A549 (cell line): ENCODE results near the gene CEP290. TPM values are rescaled to one million over a fixed set of nuclear protein-coding genes. Genes with fewer than 3 reads are reported as not detected.

Source experiments
- ATAC-seq, 2 experiments: fragments of 200-7000 bp in 1 of 2; fragments of >200 bp in 1 of 2; cut with Nextera tagmentation in 1 of 2; cut with Tn5 transposase in 1 of 2; 3 replicates each; pipeline versions ENCODE4 v1.8.0 to v1.9.1; 2018 to 2020; ENCODE audit warnings: mild to moderate bottlenecking in 1 of 2, moderate library complexity in 1 of 2
- CTCF ChIA-PET: fragments of 300-600 bp; sonication (Branson Sonifier 250); formaldehyde crosslinking; extraction: SDS; loops from one replicate; lab custom pipeline; 2021; ENCODE audit warnings: antibody characterized with exemption, inconsistent platforms; lab: Yijun Ruan, JAX
- POLR2A ChIA-PET: fragments of 350-600 bp; formaldehyde crosslinking; extraction: SDS; loops from one replicate; lab custom pipeline; 2021; ENCODE audit warnings: antibody characterized with exemption, inconsistent platforms; lab: Yijun Ruan, JAX
- DNase-seq, 2 experiments: peaks; one replicate each; pipeline versions ENCODE4 v3.0.0 to v3.0.0-alpha.2; 2011 to 2016; ENCODE audit warnings: low read depth in 1 of 2, low spot score in 1 of 2
- FAIRE-seq: peaks from 2 replicates; lab custom pipeline; 2011; peaks lifted over from hg19 to GRCh38; lab: Jason Lieb, UNC
- H3K27ac ChIP-seq, 2 experiments: fragments of >200 bp; sonication (Bioruptor Twin); formaldehyde crosslinking; 3 replicates each; pipeline ENCODE4 v1.5.1; 2016 to 2017
- H3K4me1 ChIP-seq: fragments of >200 bp; sonication (Bioruptor Twin); formaldehyde crosslinking; 3 replicates; pipeline ENCODE4 v1.6.1; 2016
- H3K4me2 ChIP-seq: fragments of >200 bp; sonication (Bioruptor Twin); formaldehyde crosslinking; 3 replicates; pipeline ENCODE4 v1.6.1; 2016
- H3K4me3 ChIP-seq: fragments of >200 bp; sonication (Bioruptor Twin); formaldehyde crosslinking; 3 replicates; pipeline ENCODE4 v1.5.1; 2016
- H3K9me3 ChIP-seq: fragments of >200 bp; sonication (Bioruptor Twin); formaldehyde crosslinking; 3 replicates; pipeline ENCODE4 v1.6.1; 2016
- CHD4 ChIP-seq: fragments of 200-600 bp; sonication (generic); IDR thresholded peaks from 2 replicates; pipeline ENCODE4 v1.6.1; 2016; ENCODE audit warnings: antibody characterized with exemption, mild to moderate bottlenecking, borderline replicate concordance
- ESRRA ChIP-seq: fragments of 150-350 bp; IDR thresholded peaks from 2 replicates; pipeline ENCODE4 v1.6.1; 2014; ENCODE audit warnings: mild to moderate bottlenecking, low read length, borderline replicate concordance
- FOSL2 ChIP-seq, 2 experiments: fragments of 450-650 bp in 1 of 2; fragments of >200 bp in 1 of 2; sonication (Bioruptor Twin) in 1 of 2; formaldehyde crosslinking; IDR thresholded peaks; 2 replicates each; pipeline versions ENCODE4 v1.5.0 to v1.6.1; 2016 to 2020; ENCODE audit warnings: mild to moderate bottlenecking in 1 of 2, moderate library complexity in 1 of 2
- HOXB5 ChIP-seq: fragments of 250-450 bp; sonication (Bioruptor Pico); IDR thresholded peaks from 2 replicates; pipeline ENCODE4 v1.5.0; 2020; ENCODE audit warnings: mild to moderate bottlenecking, moderate library complexity
- KDM1A ChIP-seq: fragments of 200-600 bp; sonication (generic); IDR thresholded peaks from 2 replicates; pipeline ENCODE4 v1.6.1; 2016; ENCODE audit warnings: low read depth, mild to moderate bottlenecking
- MAFK ChIP-seq: fragments of 450-650 bp; IDR thresholded peaks from 2 replicates; pipeline ENCODE4 v1.6.1; 2014; ENCODE audit not compliant: partially characterized antibody
- MYC ChIP-seq: IDR thresholded peaks from 2 replicates; pipeline ENCODE4 v1.6.1; 2012; ENCODE audit warnings: mild to moderate bottlenecking, inconsistent platforms, low read length, improper control_type of control experiment, borderline replicate concordance
- PHF8 ChIP-seq: fragments of 200-600 bp; sonication (generic); IDR thresholded peaks from 2 replicates; pipeline ENCODE4 v1.6.1; 2016; ENCODE audit warnings: low read depth, mild to moderate bottlenecking, antibody characterized with exemption, moderate library complexity, borderline replicate concordance
- RFX5 ChIP-seq: fragments of 450-650 bp; IDR thresholded peaks from 2 replicates; pipeline ENCODE4 v1.7.1; 2014; ENCODE audit warnings: antibody characterized with exemption, mild to moderate bottlenecking, moderate library complexity
- TFCP2L1 ChIP-seq: fragments of 250-450 bp; sonication (Bioruptor Pico); IDR thresholded peaks from 2 replicates; pipeline ENCODE4 v1.5.0; 2021; ENCODE audit warnings: mild to moderate bottlenecking
- ZNF302 ChIP-seq: fragments of 250-450 bp; sonication (Bioruptor Pico); IDR thresholded peaks from 2 replicates; pipeline ENCODE4 v1.9.0; 2021; ENCODE audit warnings: inconsistent platforms, mild to moderate bottlenecking, moderate library complexity
- WGBS: methylation state at CpG from one replicate; pipeline ENCODE4 v1.1.6; 2017; ENCODE audit errors: missing lambda C conversion rate; 5-methylcytosine and 5-hydroxymethylcytosine counted together
- polyA plus RNA-seq, 4 experiments: library from polyadenylated mRNA; depleted of rRNA in 3 of 4; stranded (reverse); fragments of >200 nt; fragmentation: RNase III in 1 of 4; extraction: RNeasy Plus Mini Kit Qiagen cat#74134 plus additional on column Dnase treatment in 1 of 4; gene quantifications; 2 replicates in 3 of 4; 3 replicates in 1 of 4; pipeline ENCODE4 v1.2.3, GENCODE V29; 2011 to 2017
- TF ChIP-seq, protein P1 (sequence below): fragments of 200-600 bp; sonication (generic); IDR thresholded peaks from 2 replicates; pipeline ENCODE4 v1.6.1; 2016; ENCODE audit warnings: antibody characterized with exemption, mild to moderate bottlenecking, moderate library complexity
- TF ChIP-seq, protein P2 (sequence below): fragments of >200 bp; sonication (Bioruptor Twin); formaldehyde crosslinking; IDR thresholded peaks from 2 replicates; pipeline ENCODE4 v1.6.1; 2016
- TF ChIP-seq, protein P3 (sequence below): IDR thresholded peaks from 2 replicates; pipeline ENCODE4 v1.6.1; 2012; ENCODE audit warnings: low read depth, borderline replicate concordance
- TF ChIP-seq, protein P4 (sequence below): fragments of >200 bp; sonication (Bioruptor Twin); formaldehyde crosslinking; IDR thresholded peaks from 3 replicates; pipeline ENCODE4 v1.6.1; 2016

The CEP290 gene
- polyA plus RNA-seq, 2 of the 4 experiments (the other 2 are of a cell fraction): 6.7 to 23.1 TPM

DNA sequence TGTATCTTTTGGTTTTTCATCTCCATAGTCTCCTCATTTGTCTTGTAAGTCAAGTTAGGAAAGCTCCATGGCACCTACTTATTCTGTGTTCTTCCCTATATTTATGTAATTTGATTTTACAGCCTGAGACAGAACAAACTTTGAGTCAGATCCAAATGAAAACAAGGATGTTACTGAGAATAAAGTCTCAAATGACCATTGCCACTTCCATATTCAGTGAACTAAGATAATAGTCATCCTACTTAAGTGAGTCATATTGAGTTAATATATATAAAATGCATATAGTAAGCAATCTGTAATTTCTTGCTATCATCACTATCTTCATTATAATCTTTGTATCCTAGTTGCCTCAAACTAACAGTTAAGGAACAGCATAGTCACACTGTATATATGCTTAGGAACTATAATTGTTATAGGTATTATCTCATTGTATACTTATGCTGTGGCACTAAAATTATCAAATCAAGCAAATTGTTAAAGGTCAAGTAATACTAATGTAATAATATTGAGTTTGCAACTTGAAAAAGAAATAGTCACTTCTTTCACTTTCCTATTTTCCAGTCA is 31.0 kb upstream of the CEP290 start:
- no peak overlapping the region for H3K27ac ChIP-seq
- no peak for FAIRE-seq
- TF ChIP-seq PHF8 (no peak), FOSL2 (IDR thresholded peaks at IDR 0.05) (no peak), FOSL2 (CRISPR knock-in tag; IDR thresholded peaks at IDR 0.05) (0 out of 2 replicates have a peak, but pooled peaks have one; percentile 16)
- TF ChIP-seq, protein P1, sequence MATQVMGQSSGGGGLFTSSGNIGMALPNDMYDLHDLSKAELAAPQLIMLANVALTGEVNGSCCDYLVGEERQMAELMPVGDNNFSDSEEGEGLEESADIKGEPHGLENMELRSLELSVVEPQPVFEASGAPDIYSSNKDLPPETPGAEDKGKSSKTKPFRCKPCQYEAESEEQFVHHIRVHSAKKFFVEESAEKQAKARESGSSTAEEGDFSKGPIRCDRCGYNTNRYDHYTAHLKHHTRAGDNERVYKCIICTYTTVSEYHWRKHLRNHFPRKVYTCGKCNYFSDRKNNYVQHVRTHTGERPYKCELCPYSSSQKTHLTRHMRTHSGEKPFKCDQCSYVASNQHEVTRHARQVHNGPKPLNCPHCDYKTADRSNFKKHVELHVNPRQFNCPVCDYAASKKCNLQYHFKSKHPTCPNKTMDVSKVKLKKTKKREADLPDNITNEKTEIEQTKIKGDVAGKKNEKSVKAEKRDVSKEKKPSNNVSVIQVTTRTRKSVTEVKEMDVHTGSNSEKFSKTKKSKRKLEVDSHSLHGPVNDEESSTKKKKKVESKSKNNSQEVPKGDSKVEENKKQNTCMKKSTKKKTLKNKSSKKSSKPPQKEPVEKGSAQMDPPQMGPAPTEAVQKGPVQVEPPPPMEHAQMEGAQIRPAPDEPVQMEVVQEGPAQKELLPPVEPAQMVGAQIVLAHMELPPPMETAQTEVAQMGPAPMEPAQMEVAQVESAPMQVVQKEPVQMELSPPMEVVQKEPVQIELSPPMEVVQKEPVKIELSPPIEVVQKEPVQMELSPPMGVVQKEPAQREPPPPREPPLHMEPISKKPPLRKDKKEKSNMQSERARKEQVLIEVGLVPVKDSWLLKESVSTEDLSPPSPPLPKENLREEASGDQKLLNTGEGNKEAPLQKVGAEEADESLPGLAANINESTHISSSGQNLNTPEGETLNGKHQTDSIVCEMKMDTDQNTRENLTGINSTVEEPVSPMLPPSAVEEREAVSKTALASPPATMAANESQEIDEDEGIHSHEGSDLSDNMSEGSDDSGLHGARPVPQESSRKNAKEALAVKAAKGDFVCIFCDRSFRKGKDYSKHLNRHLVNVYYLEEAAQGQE: no peak
- TF ChIP-seq, all 56 proteins: peak for 1
- ATAC-seq: no peak
- no peak for DNase-seq
- H3K4me1 ChIP-seq: peaks cover 6% of the 10 kb centered on the region; the same call in 2 of the 3 replicates
- H3K9me3 ChIP-seq: no peaks in the 10 kb centered on the region
- ChIA-PET POLR2A (no interaction called here), CTCF (no interaction called here)
- H3K4me3 ChIP-seq: no peak overlapping the region
- no peak overlapping the region for H3K4me2 ChIP-seq

DNA sequence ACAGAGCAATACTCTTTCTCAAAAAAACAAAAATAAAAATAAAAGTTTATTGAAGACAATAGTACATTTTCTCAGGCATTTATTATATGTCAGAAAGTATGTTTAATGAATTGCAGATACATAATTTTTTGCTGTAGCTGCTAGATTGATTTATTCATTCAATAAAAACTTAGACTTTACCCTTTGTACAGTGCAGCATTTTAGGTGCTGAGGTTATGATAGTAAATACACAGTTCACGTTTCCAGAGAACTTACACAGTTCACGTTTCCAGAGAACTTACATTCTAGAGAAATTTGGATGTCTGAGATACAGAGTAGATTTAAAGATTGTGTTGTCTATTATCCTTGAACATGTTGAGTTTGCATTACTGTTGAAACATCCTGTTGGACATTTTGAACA is 25.5 kb upstream of the CEP290 start:
- CTCF ChIA-PET: no interaction called here

DNA sequence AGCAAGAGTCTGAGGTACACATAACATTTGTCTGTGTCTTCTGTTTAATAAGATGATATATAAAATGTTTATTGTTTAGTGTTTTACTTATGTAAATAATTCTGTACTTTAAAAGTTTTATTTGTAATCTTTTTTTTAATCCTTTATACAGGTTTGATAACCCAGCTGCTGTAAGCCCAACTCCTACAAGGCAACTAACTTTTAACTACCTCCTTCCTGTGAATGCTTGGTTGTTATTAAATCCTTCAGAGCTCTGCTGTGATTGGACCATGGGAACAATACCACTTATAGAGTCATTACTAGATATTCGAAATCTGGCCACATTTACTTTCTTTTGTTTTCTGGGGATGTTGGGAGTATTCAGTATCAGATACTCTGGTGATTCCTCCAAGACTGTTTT is 24.3 kb upstream of the CEP290 start:
- Histone ChIP-seq H3K27ac (no peak overlapping the region), H3K4me1 (no peaks in the 10 kb centered on the region), H3K4me3 (no peak overlapping the region), H3K9me3 (no peaks in the 10 kb centered on the region), H3K4me2 (no peak overlapping the region)
- ATAC-seq (no peak), DNase-seq (no peak), FAIRE-seq (no peak)
- TF ChIP-seq HOXB5 (CRISPR knock-in tag): no peak
- no peak for TF ChIP-seq KDM1A
- TF ChIP-seq CHD4: no peak
- TF ChIP-seq, protein P2, sequence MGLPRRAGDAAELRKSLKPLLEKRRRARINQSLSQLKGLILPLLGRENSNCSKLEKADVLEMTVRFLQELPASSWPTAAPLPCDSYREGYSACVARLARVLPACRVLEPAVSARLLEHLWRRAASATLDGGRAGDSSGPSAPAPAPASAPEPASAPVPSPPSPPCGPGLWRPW: no peak
- TF ChIP-seq, protein P3, sequence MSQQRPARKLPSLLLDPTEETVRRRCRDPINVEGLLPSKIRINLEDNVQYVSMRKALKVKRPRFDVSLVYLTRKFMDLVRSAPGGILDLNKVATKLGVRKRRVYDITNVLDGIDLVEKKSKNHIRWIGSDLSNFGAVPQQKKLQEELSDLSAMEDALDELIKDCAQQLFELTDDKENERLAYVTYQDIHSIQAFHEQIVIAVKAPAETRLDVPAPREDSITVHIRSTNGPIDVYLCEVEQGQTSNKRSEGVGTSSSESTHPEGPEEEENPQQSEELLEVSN: no peak
- ChIA-PET POLR2A (no interaction called here), CTCF (interaction anchor here (0.7 kb wide), 1 partner anchor 461 kb away, joined by 3 read pairs; no protein-coding TSS in a partner anchor)
- 82% methylated on average over 1 of the region's 1 CpG for WGBS

More for the DNA sequence above, 25.5 kb upstream of the CEP290 start:
- ATAC-seq (no peak), FAIRE-seq (peak; percentile 84), DNase-seq (no peak)
- Histone ChIP-seq H3K4me3 (no peak overlapping the region), H3K27ac (no peak overlapping the region), H3K4me1 (no peaks in the 10 kb centered on the region), H3K9me3 (no peaks in the 10 kb centered on the region), H3K4me2 (no peak overlapping the region)
- POLR2A ChIA-PET: no interaction called here
- TF ChIP-seq MYC (no peak), TFCP2L1 (no peak), ZNF302 (CRISPR knock-in tag) (no peak), ESRRA (no peak), MAFK (no peak), RFX5 (no peak)
- TF ChIP-seq, protein P3: no peak
- TF ChIP-seq, protein P4, sequence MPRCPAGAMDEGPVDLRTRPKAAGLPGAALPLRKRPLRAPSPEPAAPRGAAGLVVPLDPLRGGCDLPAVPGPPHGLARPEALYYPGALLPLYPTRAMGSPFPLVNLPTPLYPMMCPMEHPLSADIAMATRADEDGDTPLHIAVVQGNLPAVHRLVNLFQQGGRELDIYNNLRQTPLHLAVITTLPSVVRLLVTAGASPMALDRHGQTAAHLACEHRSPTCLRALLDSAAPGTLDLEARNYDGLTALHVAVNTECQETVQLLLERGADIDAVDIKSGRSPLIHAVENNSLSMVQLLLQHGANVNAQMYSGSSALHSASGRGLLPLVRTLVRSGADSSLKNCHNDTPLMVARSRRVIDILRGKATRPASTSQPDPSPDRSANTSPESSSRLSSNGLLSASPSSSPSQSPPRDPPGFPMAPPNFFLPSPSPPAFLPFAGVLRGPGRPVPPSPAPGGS: no peak
- TF ChIP-seq, protein P2: no peak
- WGBS: 89% methylated on average over 2 of the region's 2 CpGs
